GM18861 (cell line): Measurements from ENCODE around the gene NPLOC4.

Experiments
- ATAC-seq: cut with Tn5 transposase; IDR thresholded peaks from one replicate; pipeline ENCODE4 v1.9.1; 2021; ENCODE audit not compliant: unreplicated experiment

NPLOC4 gene

GRCh38 chr17:81509972-81510784, 126.7 kb downstream of the NPLOC4 start:
- ATAC-seq = no peak

DNA sequence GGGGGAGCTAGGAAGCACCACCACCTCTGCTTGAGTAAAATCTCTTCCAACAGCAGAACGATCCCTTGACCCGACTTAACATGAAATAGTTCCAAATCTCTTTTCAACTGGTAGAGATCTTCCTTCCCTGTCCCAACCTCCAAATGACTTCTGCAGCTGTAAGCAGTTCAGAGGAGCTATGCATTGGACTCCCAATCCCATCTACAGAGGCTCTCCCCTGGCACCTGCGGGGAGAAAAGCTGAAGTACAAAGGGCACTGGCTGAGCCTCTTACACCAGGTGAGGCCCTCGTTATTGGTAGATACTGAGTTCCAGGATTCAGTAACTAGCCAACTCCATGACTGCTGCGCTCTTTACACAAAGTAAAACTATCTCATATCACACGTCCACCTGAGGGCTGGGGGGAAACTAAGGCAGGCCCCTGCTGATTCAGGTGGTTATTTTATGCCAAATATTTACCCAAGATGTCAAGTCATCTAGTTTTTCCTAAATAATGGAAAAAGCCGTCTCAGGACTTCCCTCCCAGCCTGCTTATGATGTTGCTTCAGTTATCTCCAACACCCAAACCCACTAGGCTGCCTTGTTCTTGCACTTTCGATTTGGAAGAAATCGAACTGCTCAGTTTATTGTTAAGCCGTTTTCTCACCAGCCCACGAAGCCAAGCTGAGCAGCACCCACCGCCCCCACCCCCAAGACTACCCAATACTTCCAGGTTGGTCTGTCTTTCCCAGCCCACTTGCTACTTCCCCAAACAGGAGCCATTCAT, 127.5 kb downstream of the NPLOC4 start:
- no peak for ATAC-seq

DNA sequence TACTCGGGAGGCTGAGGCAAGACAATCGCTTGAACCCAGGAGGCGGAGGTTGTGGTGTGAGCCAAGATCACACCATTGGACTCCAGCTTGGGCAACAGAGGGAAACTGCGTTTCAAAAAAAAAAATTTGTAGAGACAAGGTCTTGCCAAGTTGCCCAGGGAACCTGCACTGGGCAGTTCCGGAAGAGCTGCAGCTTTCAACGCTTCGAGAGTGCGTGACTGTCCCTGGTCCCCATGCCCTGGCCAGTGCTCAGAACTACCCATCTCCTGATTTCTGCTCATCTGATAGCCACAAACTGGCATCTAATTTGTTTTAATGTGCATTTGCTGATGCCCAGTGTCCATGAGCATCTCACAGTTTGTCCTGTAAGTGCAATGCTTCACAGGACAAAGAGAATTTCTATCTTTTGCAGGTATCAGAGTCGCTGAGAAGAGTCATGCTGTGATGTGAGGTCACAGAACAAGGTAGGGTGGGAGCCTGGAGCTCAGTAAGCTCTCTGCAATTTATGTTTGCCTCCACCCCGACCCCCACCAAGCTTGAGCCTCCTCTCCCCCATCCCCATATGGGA, 128.2 kb downstream of the NPLOC4 start:
- ATAC-seq = no peak
